K562 (cell line): ENCODE measurements around the gene RABGAP1L. TPM values are rescaled to one million over a fixed set of nuclear protein-coding genes. Genes with fewer than 3 reads are reported as not detected.

ENCODE experiments used
- CEBPZ ChIP-seq: fragments of 150-350 bp; IDR thresholded peaks from 2 replicates; pipeline ENCODE4 v1.6.1; 2014; ENCODE audit warnings: low read depth, mild to moderate bottlenecking, low read length, borderline replicate concordance
- CTCF ChIP-seq, 3 experiments: IDR thresholded peaks in 2 of 3; conservative IDR thresholded peaks in 1 of 3; 2 replicates each; pipeline ENCODE4 v1.5.1; 2011 to 2012; ENCODE audit warnings: low read length in 3 of 3, mild to moderate bottlenecking in 3 of 3, control low read depth in 2 of 3, improper control_type of control experiment in 1 of 3, inconsistent platforms in 1 of 3, low read depth in 1 of 3, mixed read lengths in 1 of 3, moderate library complexity in 1 of 3; ENCODE audit not compliant: insufficient read depth in 2 of 3
- ELF2 ChIP-seq: fragments of 250-450 bp; sonication (Bioruptor Pico); IDR thresholded peaks from 2 replicates; pipeline ENCODE4 v1.5.0; 2021; ENCODE audit warnings: mild to moderate bottlenecking
- ESRRB ChIP-seq: fragments of 250-450 bp; sonication (Bioruptor Pico); IDR thresholded peaks from 2 replicates; pipeline ENCODE4 v1.5.0; 2020; ENCODE audit warnings: mild to moderate bottlenecking, moderate library complexity, borderline replicate concordance
- ETV1 ChIP-seq: fragments of 450-650 bp; conservative IDR thresholded peaks from 2 replicates; pipeline ENCODE4 v1.6.1; 2016; ENCODE audit warnings: missing genetic modification characterization, control low read depth, low read depth, missing compliant biosample characterization
- EWSR1 ChIP-seq: fragments of 450-650 bp; IDR thresholded peaks from 2 replicates; pipeline ENCODE4 v1.6.1; 2018; ENCODE audit warnings: borderline replicate concordance, mild to moderate bottlenecking, low read depth, moderate library complexity; ENCODE audit not compliant: partially characterized antibody
- GTF2B ChIP-seq: IDR thresholded peaks from 2 replicates; pipeline ENCODE4 v1.6.1; 2011; ENCODE audit not compliant: insufficient read length; ENCODE audit errors: extremely low read depth
- NBN ChIP-seq: fragments of 450-650 bp; IDR thresholded peaks from 2 replicates; pipeline ENCODE4 v1.6.1; 2016; ENCODE audit warnings: low read depth, mild to moderate bottlenecking
- POLR2B ChIP-seq: fragments of 450-650 bp; IDR thresholded peaks from 2 replicates; pipeline ENCODE4 v1.6.1; 2018; ENCODE audit warnings: low read depth; ENCODE audit not compliant: partially characterized antibody
- SRSF3 ChIP-seq: fragments of 200-400 bp; formaldehyde crosslinking; IDR thresholded peaks from 2 replicates; pipeline ENCODE4 v1.6.1; 2016; ENCODE audit warnings: mild to moderate bottlenecking, low read length, moderate library complexity; ENCODE audit not compliant: insufficient read depth
- polyA plus RNA-seq, 8 experiments: library from polyadenylated mRNA; depleted of rRNA in 4 of 8; stranded (reverse) in 5 of 8; unstranded in 3 of 8; fragments of >200 nt; fragmentation: Nextera tagmentation in 2 of 8; fragmentation: Illumina TruSeq in 1 of 8; extraction: Ambion mirVana in 2 of 8; extraction: Trizol in 1 of 8; gene quantifications; 2 replicates each; pipeline versions ENCODE4 v1.2.1 to v1.2.3, GENCODE V29; 2011 to 2014; ENCODE audit warnings: inconsistent platforms in 1 of 8, missing spikeins in 1 of 8
- total RNA-seq, 7 experiments: library from RNA; depleted of rRNA in 6 of 7; stranded (reverse); fragments of >200 nt in 6 of 7; fragmentation: Illumina TruSeq in 2 of 7; extraction: Trizol in 2 of 7; gene quantifications; 2 replicates each; pipeline versions ENCODE4 v1.2.1 to v1.2.3, GENCODE V29; 2011 to 2021; ENCODE audit warnings: low replicate concordance in 1 of 7
- TF ChIP-seq, protein P1 (sequence below): fragments of 450-650 bp; conservative IDR thresholded peaks from 2 replicates; pipeline ENCODE4 v1.6.1; 2016; ENCODE audit warnings: missing genetic modification characterization, low read depth, mild to moderate bottlenecking, missing compliant biosample characterization, moderate library complexity
- TF ChIP-seq, protein P2 (sequence below): sonication (generic); formaldehyde crosslinking; IDR thresholded peaks from 2 replicates; pipeline ENCODE4 v1.8.0; 2022; ENCODE audit warnings: mild to moderate bottlenecking, missing genetic modification reagents

The RABGAP1L gene
- total and polyA plus RNA-seq, 9 of the 15 experiments (the other 6 are each of a cell fraction or from before 2014, with no cell fraction given), result 16.5 to 44.9 (median 26.7) TPM

DNA sequence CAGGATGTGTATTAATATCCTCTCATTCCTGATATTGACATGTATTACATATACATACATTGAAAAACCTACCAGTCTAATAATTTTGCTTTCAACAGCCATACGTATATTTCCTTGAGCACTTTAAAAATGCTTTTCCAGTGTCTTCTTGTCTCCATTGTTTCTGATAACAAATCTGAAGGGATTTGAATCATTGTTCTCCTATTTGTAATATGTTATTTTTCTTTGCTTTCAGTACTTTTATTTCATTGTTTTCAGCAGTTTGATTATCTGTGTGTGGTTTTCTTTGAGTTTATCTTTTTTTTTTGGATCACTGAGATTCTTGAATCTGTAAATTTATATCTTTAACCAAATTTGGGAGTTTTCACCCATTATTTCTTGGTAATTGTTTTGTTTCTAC is 65.3 kb downstream of the RABGAP1L start (continued):
- TF ChIP-seq NBN (no peak), CEBPZ (no peak), GTF2B (no peak), ESRRB (CRISPR knock-in tag) (no peak), POLR2B (no peak), CTCF (IDR thresholded peaks at IDR 0.05 in 2 of 3, conservative IDR thresholded peaks at IDR 0.05 in 1 of 3; ENCODE audit: insufficient read depth in 2 of 3, low read depth in 1 of 3, low read length in 3 of 3) (no peak), ELF2 (no peak), EWSR1 (no peak), ETV1 (tag) (no peak), SRSF3 (no peak)
- TF ChIP-seq, protein P1, sequence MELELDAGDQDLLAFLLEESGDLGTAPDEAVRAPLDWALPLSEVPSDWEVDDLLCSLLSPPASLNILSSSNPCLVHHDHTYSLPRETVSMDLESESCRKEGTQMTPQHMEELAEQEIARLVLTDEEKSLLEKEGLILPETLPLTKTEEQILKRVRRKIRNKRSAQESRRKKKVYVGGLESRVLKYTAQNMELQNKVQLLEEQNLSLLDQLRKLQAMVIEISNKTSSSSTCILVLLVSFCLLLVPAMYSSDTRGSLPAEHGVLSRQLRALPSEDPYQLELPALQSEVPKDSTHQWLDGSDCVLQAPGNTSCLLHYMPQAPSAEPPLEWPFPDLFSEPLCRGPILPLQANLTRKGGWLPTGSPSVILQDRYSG, result no peak
- TF ChIP-seq, protein P2, sequence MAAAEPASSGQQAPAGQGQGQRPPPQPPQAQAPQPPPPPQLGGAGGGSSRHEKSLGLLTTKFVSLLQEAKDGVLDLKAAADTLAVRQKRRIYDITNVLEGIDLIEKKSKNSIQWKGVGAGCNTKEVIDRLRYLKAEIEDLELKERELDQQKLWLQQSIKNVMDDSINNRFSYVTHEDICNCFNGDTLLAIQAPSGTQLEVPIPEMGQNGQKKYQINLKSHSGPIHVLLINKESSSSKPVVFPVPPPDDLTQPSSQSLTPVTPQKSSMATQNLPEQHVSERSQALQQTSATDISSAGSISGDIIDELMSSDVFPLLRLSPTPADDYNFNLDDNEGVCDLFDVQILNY (CRISPR knock-in tag), result no peak
